WTC11 (cell line): ENCODE results near the gene FUZ. TPM values are rescaled to one million over a fixed set of nuclear protein-coding genes. Genes with fewer than 3 reads are reported as not detected.

Experiments used
- ATAC-seq: fragments of 200-7000 bp; cut with Tn5 transposase; 2 replicates; pipeline ENCODE4 v1.10.0; 2021; ENCODE audit warnings: mild to moderate bottlenecking, moderate library complexity
- CTCF ChIA-PET: fragments of 300-600 bp; sonication (Branson Sonifier 250); formaldehyde crosslinking; loops from one replicate; lab custom pipeline; 2021; ENCODE audit warnings: antibody characterized with exemption; lab: Charles Lee
- POLR2A ChIA-PET: fragments of 350-600 bp; sonication (Branson Sonifier 250); formaldehyde crosslinking; loops from one replicate; lab custom pipeline; 2021; ENCODE audit warnings: antibody characterized with exemption; lab: Charles Lee
- DNase-seq: peaks from one replicate; pipeline ENCODE4 v3.0.0; 2021; ENCODE audit warnings: low spot score
- H3K27ac Mint-ChIP-seq: 2 replicates; pipeline ENCODE4 v1.8.0; 2021; ENCODE audit warnings: mixed read lengths
- H3K27me3 Mint-ChIP-seq: 2 replicates; pipeline ENCODE4 v1.8.0; 2021; ENCODE audit warnings: low read depth, mild to moderate bottlenecking, moderate library complexity, mixed read lengths
- H3K36me3 Mint-ChIP-seq: 2 replicates; pipeline ENCODE4 v1.8.0; 2021; ENCODE audit warnings: mixed read lengths
- H3K4me1 Mint-ChIP-seq: 2 replicates; pipeline ENCODE4 v1.8.0; 2022; ENCODE audit warnings: mixed read lengths
- H3K4me3 Mint-ChIP-seq: 2 replicates; pipeline ENCODE4 v1.8.0; 2021; ENCODE audit warnings: mild to moderate bottlenecking, moderate library complexity, mixed read lengths
- H3K9me3 Mint-ChIP-seq: 2 replicates; pipeline ENCODE4 v1.8.0; 2021; ENCODE audit warnings: mixed read lengths
- ATF1 ChIP-seq: sonication (generic); formaldehyde crosslinking; IDR thresholded peaks from 2 replicates; pipeline ENCODE4 v1.8.1; 2023; ENCODE audit warnings: mild to moderate bottlenecking, moderate library complexity, missing genetic modification reagents
- ETV6 ChIP-seq: sonication (generic); formaldehyde crosslinking; IDR thresholded peaks from 2 replicates; pipeline ENCODE4 v1.8.1; 2022; ENCODE audit warnings: mild to moderate bottlenecking, missing genetic modification reagents
- GRHL2 ChIP-seq: fragments of 250-450 bp; sonication (Bioruptor Pico); IDR thresholded peaks from 2 replicates; pipeline ENCODE4 v1.8.0; 2022; ENCODE audit warnings: mild to moderate bottlenecking, moderate library complexity; ENCODE audit not compliant: insufficient replicate concordance, severe bottlenecking
- GTF2I ChIP-seq: fragments of 250-450 bp; sonication (Bioruptor Pico); conservative IDR thresholded peaks from 2 replicates; pipeline ENCODE4 v1.4.0; 2021; ENCODE audit warnings: mild to moderate bottlenecking
- JAZF1 ChIP-seq: fragments of 250-450 bp; sonication (Bioruptor Pico); IDR thresholded peaks from 2 replicates; pipeline ENCODE4 v1.9.0; 2021; ENCODE audit warnings: moderate library complexity, mild to moderate bottlenecking, inconsistent platforms
- JUN ChIP-seq: sonication (generic); formaldehyde crosslinking; IDR thresholded peaks from 2 replicates; pipeline ENCODE4 v1.8.0; 2023; ENCODE audit warnings: mild to moderate bottlenecking, missing genetic modification reagents
- NR1H2 ChIP-seq: sonication (generic); formaldehyde crosslinking; IDR thresholded peaks from 2 replicates; pipeline ENCODE4 v1.9.0; 2021; ENCODE audit warnings: mild to moderate bottlenecking, moderate library complexity, missing genetic modification reagents
- NR2C2 ChIP-seq: sonication (generic); formaldehyde crosslinking; IDR thresholded peaks from 2 replicates; pipeline ENCODE4 v1.8.0; 2022; ENCODE audit warnings: mild to moderate bottlenecking, missing genetic modification reagents
- OVOL2 ChIP-seq: fragments of 250-450 bp; sonication (Bioruptor Pico); IDR thresholded peaks from 2 replicates; pipeline ENCODE4 v1.9.0; 2021; ENCODE audit warnings: mild to moderate bottlenecking, borderline replicate concordance
- RELA ChIP-seq: sonication (generic); formaldehyde crosslinking; IDR thresholded peaks from 2 replicates; pipeline ENCODE4 v1.8.1; 2022; ENCODE audit warnings: missing genetic modification reagents, mild to moderate bottlenecking, borderline replicate concordance
- SMAD4 ChIP-seq: sonication (generic); formaldehyde crosslinking; IDR thresholded peaks from 2 replicates; pipeline ENCODE4 v1.8.0; 2022; ENCODE audit warnings: mild to moderate bottlenecking, missing genetic modification reagents
- TEAD1 ChIP-seq: sonication (generic); formaldehyde crosslinking; IDR thresholded peaks from 2 replicates; pipeline ENCODE4 v1.8.0; 2022; ENCODE audit warnings: mild to moderate bottlenecking, missing genetic modification reagents
- TEAD4 ChIP-seq: sonication (generic); formaldehyde crosslinking; IDR thresholded peaks from 2 replicates; pipeline ENCODE4 v1.8.0; 2022; ENCODE audit warnings: mild to moderate bottlenecking, missing genetic modification reagents
- ZNF121 ChIP-seq: sonication (generic); formaldehyde crosslinking; IDR thresholded peaks from 2 replicates; pipeline ENCODE4 v1.8.0; 2023; ENCODE audit warnings: missing genetic modification reagents
- ZNF138 ChIP-seq: sonication (generic); formaldehyde crosslinking; conservative IDR thresholded peaks from 2 replicates; pipeline ENCODE4 v1.8.1; 2022; ENCODE audit warnings: mild to moderate bottlenecking, moderate library complexity, missing genetic modification reagents
- ZNF423 ChIP-seq: fragments of 250-450 bp; sonication (Bioruptor Pico); IDR thresholded peaks from 2 replicates; pipeline ENCODE4 v2.1.2; 2022; ENCODE audit warnings: mild to moderate bottlenecking, moderate library complexity
- ZNF671 ChIP-seq: fragments of 250-450 bp; sonication (Bioruptor Pico); IDR thresholded peaks from 2 replicates; pipeline ENCODE4 v1.8.0; 2021; ENCODE audit warnings: mild to moderate bottlenecking
- total RNA-seq: library from RNA; stranded (reverse); gene quantifications from 3 replicates; pipeline ENCODE4 v1.2.3, GENCODE V29; 2021
- TF ChIP-seq, protein P1 (sequence below): fragments of 250-450 bp; sonication (Bioruptor Pico); IDR thresholded peaks from 2 replicates; pipeline ENCODE4 v1.9.0; 2021; ENCODE audit warnings: mild to moderate bottlenecking
- TF ChIP-seq, protein P2 (sequence below): fragments of 250-450 bp; sonication (Bioruptor Pico); IDR thresholded peaks from 2 replicates; pipeline ENCODE4 v1.8.0; 2021; ENCODE audit warnings: mild to moderate bottlenecking
- TF ChIP-seq, protein P3 (sequence below): fragments of 200-600 bp; IDR thresholded peaks from 2 replicates; pipeline ENCODE4 v1.8.0; 2022; ENCODE audit warnings: antibody characterized with exemption
- TF ChIP-seq, protein P4 (sequence below): sonication (generic); formaldehyde crosslinking; IDR thresholded peaks from 2 replicates; pipeline ENCODE4 v1.8.0; 2022; ENCODE audit warnings: mild to moderate bottlenecking, missing genetic modification reagents
- TF ChIP-seq, protein P5 (sequence below): sonication (generic); formaldehyde crosslinking; IDR thresholded peaks from 2 replicates; pipeline ENCODE4 v1.8.0; 2022; ENCODE audit warnings: mild to moderate bottlenecking, missing genetic modification reagents
- TF ChIP-seq, protein P6 (sequence below): sonication (generic); formaldehyde crosslinking; IDR thresholded peaks from 2 replicates; pipeline ENCODE4 v1.8.1; 2022; ENCODE audit warnings: low read depth, missing genetic modification reagents, borderline replicate concordance

The FUZ gene
- total RNA-seq, 1 experiment from 2014 or later: 35.1 TPM

DNA sequence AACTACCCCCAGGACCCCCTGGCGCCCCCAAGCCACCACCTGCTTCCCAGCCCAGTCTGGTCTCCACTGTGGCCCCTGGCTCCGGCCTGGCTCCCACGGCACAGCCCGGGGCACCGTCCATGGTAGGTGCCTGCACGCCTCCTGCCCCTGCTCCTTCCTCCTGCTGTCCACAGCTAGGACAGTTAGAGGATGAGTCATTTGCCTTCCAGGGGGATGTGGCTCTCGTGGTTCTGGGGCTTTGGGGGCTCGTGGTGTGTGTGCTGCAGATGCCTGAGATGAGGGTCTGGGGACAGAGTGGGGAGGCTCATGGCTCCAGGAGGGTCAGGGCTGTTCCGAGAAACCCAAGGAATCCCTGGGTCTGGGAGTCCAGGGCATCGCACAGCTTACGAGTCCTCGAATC lies 17.7 kb upstream of the FUZ start:
- TF ChIP-seq TEAD1 (CRISPR knock-in tag) (no peak), ZNF138 (no peak), ETV6 (CRISPR knock-in tag) (no peak), JAZF1 (CRISPR knock-in tag) (no peak), GRHL2 (no peak), NR1H2 (CRISPR knock-in tag) (no peak), ATF1 (CRISPR knock-in tag) (no peak), GTF2I (CRISPR knock-in tag) (no peak), ZNF423 (no peak), TEAD4 (CRISPR knock-in tag) (no peak)
- TF ChIP-seq, protein P1, sequence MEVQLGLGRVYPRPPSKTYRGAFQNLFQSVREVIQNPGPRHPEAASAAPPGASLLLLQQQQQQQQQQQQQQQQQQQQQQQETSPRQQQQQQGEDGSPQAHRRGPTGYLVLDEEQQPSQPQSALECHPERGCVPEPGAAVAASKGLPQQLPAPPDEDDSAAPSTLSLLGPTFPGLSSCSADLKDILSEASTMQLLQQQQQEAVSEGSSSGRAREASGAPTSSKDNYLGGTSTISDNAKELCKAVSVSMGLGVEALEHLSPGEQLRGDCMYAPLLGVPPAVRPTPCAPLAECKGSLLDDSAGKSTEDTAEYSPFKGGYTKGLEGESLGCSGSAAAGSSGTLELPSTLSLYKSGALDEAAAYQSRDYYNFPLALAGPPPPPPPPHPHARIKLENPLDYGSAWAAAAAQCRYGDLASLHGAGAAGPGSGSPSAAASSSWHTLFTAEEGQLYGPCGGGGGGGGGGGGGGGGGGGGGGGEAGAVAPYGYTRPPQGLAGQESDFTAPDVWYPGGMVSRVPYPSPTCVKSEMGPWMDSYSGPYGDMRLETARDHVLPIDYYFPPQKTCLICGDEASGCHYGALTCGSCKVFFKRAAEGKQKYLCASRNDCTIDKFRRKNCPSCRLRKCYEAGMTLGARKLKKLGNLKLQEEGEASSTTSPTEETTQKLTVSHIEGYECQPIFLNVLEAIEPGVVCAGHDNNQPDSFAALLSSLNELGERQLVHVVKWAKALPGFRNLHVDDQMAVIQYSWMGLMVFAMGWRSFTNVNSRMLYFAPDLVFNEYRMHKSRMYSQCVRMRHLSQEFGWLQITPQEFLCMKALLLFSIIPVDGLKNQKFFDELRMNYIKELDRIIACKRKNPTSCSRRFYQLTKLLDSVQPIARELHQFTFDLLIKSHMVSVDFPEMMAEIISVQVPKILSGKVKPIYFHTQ: no peak
- TF ChIP-seq, protein P2, sequence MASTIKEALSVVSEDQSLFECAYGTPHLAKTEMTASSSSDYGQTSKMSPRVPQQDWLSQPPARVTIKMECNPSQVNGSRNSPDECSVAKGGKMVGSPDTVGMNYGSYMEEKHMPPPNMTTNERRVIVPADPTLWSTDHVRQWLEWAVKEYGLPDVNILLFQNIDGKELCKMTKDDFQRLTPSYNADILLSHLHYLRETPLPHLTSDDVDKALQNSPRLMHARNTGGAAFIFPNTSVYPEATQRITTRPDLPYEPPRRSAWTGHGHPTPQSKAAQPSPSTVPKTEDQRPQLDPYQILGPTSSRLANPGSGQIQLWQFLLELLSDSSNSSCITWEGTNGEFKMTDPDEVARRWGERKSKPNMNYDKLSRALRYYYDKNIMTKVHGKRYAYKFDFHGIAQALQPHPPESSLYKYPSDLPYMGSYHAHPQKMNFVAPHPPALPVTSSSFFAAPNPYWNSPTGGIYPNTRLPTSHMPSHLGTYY (CRISPR knock-in tag): no peak
- TF ChIP-seq, protein P3, sequence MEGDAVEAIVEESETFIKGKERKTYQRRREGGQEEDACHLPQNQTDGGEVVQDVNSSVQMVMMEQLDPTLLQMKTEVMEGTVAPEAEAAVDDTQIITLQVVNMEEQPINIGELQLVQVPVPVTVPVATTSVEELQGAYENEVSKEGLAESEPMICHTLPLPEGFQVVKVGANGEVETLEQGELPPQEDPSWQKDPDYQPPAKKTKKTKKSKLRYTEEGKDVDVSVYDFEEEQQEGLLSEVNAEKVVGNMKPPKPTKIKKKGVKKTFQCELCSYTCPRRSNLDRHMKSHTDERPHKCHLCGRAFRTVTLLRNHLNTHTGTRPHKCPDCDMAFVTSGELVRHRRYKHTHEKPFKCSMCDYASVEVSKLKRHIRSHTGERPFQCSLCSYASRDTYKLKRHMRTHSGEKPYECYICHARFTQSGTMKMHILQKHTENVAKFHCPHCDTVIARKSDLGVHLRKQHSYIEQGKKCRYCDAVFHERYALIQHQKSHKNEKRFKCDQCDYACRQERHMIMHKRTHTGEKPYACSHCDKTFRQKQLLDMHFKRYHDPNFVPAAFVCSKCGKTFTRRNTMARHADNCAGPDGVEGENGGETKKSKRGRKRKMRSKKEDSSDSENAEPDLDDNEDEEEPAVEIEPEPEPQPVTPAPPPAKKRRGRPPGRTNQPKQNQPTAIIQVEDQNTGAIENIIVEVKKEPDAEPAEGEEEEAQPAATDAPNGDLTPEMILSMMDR: no peak
- TF ChIP-seq, protein P4, sequence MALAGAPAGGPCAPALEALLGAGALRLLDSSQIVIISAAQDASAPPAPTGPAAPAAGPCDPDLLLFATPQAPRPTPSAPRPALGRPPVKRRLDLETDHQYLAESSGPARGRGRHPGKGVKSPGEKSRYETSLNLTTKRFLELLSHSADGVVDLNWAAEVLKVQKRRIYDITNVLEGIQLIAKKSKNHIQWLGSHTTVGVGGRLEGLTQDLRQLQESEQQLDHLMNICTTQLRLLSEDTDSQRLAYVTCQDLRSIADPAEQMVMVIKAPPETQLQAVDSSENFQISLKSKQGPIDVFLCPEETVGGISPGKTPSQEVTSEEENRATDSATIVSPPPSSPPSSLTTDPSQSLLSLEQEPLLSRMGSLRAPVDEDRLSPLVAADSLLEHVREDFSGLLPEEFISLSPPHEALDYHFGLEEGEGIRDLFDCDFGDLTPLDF (CRISPR knock-in tag): no peak
- TF ChIP-seq, protein P5, sequence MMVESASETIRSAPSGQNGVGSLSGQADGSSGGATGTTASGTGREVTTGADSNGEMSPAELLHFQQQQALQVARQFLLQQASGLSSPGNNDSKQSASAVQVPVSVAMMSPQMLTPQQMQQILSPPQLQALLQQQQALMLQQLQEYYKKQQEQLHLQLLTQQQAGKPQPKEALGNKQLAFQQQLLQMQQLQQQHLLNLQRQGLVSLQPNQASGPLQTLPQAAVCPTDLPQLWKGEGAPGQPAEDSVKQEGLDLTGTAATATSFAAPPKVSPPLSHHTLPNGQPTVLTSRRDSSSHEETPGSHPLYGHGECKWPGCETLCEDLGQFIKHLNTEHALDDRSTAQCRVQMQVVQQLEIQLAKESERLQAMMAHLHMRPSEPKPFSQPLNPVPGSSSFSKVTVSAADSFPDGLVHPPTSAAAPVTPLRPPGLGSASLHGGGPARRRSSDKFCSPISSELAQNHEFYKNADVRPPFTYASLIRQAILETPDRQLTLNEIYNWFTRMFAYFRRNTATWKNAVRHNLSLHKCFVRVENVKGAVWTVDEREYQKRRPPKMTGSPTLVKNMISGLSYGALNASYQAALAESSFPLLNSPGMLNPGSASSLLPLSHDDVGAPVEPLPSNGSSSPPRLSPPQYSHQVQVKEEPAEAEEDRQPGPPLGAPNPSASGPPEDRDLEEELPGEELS (CRISPR knock-in tag): no peak
- DNase-seq (no peak), ATAC-seq (no peak)
- no peak overlapping the region for H3K4me3 Mint-ChIP-seq
- H3K4me1 Mint-ChIP-seq: no peaks in the 10 kb centered on the region
- H3K27me3 Mint-ChIP-seq: no peaks in the 10 kb centered on the region
- CTCF ChIA-PET: no interaction called here
- no peak overlapping the region for H3K27ac Mint-ChIP-seq
- POLR2A ChIA-PET: no interaction called here
- no peaks in the 10 kb centered on the region for H3K9me3 Mint-ChIP-seq
- H3K36me3 Mint-ChIP-seq: peaks cover 23% of the 10 kb centered on the region

DNA sequence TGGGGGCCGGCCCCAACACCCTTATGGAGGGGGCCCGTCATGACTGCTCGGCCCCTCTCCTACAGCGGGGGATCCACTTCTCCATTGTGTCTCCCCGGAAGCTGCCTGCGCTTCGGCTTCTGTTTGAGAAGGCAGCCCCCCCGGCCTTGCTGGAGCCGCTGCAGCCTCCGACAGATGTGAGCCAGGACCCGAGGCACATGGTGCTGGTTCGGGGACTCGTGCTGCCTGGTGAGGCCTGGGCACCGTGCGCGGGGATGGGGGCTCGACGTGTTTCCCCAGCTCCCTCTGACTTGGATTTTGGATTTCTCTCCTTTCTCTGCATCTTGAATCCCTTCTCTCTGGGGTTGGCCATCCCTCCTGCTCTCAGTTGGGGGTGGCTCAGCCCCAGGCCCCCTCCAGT lies 16.6 kb upstream of the FUZ start:
- peaks cover 16% of the 10 kb centered on the region for H3K36me3 Mint-ChIP-seq
- DNase-seq (no peak), ATAC-seq (no peak)
- no peaks in the 10 kb centered on the region for H3K27me3 Mint-ChIP-seq
- POLR2A ChIA-PET: no interaction called here
- H3K4me3 Mint-ChIP-seq: no peak overlapping the region
- CTCF ChIA-PET: interaction anchor here (0.5 kb wide), 1 partner anchor 134 kb away, joined by 4 read pairs; no protein-coding TSS in a partner anchor
- H3K4me1 Mint-ChIP-seq: no peaks in the 10 kb centered on the region
- no peak overlapping the region for H3K27ac Mint-ChIP-seq
- no peaks in the 10 kb centered on the region for H3K9me3 Mint-ChIP-seq
- no peak for TF ChIP-seq GTF2I (CRISPR knock-in tag)
- no peak for TF ChIP-seq RELA
- no peak for TF ChIP-seq JUN
- no peak for TF ChIP-seq ZNF121 (CRISPR knock-in tag)
- TF ChIP-seq OVOL2 (CRISPR knock-in tag): no peak
- TF ChIP-seq TEAD4 (CRISPR knock-in tag): no peak
- TF ChIP-seq, protein P6, sequence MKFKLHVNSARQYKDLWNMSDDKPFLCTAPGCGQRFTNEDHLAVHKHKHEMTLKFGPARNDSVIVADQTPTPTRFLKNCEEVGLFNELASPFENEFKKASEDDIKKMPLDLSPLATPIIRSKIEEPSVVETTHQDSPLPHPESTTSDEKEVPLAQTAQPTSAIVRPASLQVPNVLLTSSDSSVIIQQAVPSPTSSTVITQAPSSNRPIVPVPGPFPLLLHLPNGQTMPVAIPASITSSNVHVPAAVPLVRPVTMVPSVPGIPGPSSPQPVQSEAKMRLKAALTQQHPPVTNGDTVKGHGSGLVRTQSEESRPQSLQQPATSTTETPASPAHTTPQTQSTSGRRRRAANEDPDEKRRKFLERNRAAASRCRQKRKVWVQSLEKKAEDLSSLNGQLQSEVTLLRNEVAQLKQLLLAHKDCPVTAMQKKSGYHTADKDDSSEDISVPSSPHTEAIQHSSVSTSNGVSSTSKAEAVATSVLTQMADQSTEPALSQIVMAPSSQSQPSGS (CRISPR knock-in tag): no peak
- TF ChIP-seq, protein P4 (CRISPR knock-in tag): no peak
- TF ChIP-seq NR2C2: no peak
- TF ChIP-seq ZNF423: no peak
- no peak for TF ChIP-seq SMAD4
- TF ChIP-seq ZNF671 (CRISPR knock-in tag): no peak
